Keratinocyte (primary cell): Measurements from ENCODE around the gene CES2. TPM values are rescaled to one million over a fixed set of nuclear protein-coding genes. Genes with fewer than 3 reads are reported as not detected.
"Not testable (repeated sequence)": the region's sequence is repeated elsewhere in the genome, so short reads cannot be mapped to it uniquely, and the experiment has no call there.

Experiments used
- DNase-seq: peaks from one replicate; pipeline ENCODE4 v3.0.0-alpha.2; 2011; ENCODE audit warnings: low read depth, missing footprints, low spot score
- FAIRE-seq: peaks from 2 replicates; lab custom pipeline; 2011; peaks lifted over from hg19 to GRCh38; lab: Jason Lieb, UNC
- H2AFZ ChIP-seq: 2 replicates; pipeline ENCODE4 v1.6.0; 2012; ENCODE audit warnings: low read length, control low read depth, inconsistent platforms; ENCODE audit not compliant: control insufficient read depth
- H3K27ac ChIP-seq: 2 replicates; pipeline ENCODE4 v1.5.1; 2011; ENCODE audit warnings: low read length; ENCODE audit not compliant: control insufficient read depth, insufficient read depth
- H3K27me3 ChIP-seq: 3 replicates; pipeline ENCODE4 v1.6.0; 2011; ENCODE audit warnings: low read length; ENCODE audit not compliant: control insufficient read depth, insufficient read depth; ENCODE audit errors: extremely low read depth
- H3K36me3 ChIP-seq, 2 experiments: 2 replicates in 1 of 2; 3 replicates in 1 of 2; pipeline ENCODE4 v1.5.1; 2011; ENCODE audit warnings: low read length in 2 of 2, mild to moderate bottlenecking in 1 of 2; ENCODE audit not compliant: control insufficient read depth in 2 of 2, insufficient read depth in 2 of 2; ENCODE audit errors: extremely low read depth in 1 of 2
- H3K4me1 ChIP-seq: 3 replicates; pipeline ENCODE4 v1.5.1; 2011; ENCODE audit warnings: low read length; ENCODE audit not compliant: control insufficient read depth, insufficient read depth; ENCODE audit errors: extremely low read depth
- H3K4me2 ChIP-seq: 3 replicates; pipeline ENCODE4 v1.6.0; 2011; ENCODE audit warnings: low read depth, low read length; ENCODE audit not compliant: control insufficient read depth, insufficient read depth; ENCODE audit errors: extremely low read depth
- H3K4me3 ChIP-seq, 3 experiments: fragments of 200-600 bp in 1 of 3; sonication (generic) in 1 of 3; 2 replicates in 2 of 3; 3 replicates in 1 of 3; pipeline ENCODE4 v1.5.1; 2011 to 2016; ENCODE audit warnings: low read length in 3 of 3, mild to moderate bottlenecking in 3 of 3, control low read depth in 2 of 3, inconsistent platforms in 1 of 3, low read depth in 1 of 3, mixed read lengths in 1 of 3, mixed run types in 1 of 3, moderate library complexity in 1 of 3; ENCODE audit not compliant: control insufficient read depth in 2 of 3, insufficient read depth in 2 of 3; ENCODE audit errors: extremely low read depth in 1 of 3
- H3K79me2 ChIP-seq: 2 replicates; pipeline ENCODE4 v1.6.0; 2012; ENCODE audit warnings: low read length; ENCODE audit not compliant: control insufficient read depth, insufficient read depth
- H3K9ac ChIP-seq: 3 replicates; pipeline ENCODE4 v1.6.0; 2011; ENCODE audit warnings: low read length; ENCODE audit not compliant: control insufficient read depth, insufficient read depth; ENCODE audit errors: extremely low read depth
- H3K9me1 ChIP-seq: 3 replicates; pipeline ENCODE4 v1.6.0; 2011; ENCODE audit warnings: low read length; ENCODE audit not compliant: control insufficient read depth, insufficient read depth; ENCODE audit errors: extremely low read depth
- H3K9me3 ChIP-seq: 2 replicates; pipeline ENCODE4 v1.5.1; 2012; ENCODE audit warnings: low read depth, low read length; ENCODE audit not compliant: control insufficient read depth
- H4K20me1 ChIP-seq: 3 replicates; pipeline ENCODE4 v1.6.0; 2011; ENCODE audit warnings: low read length; ENCODE audit not compliant: control insufficient read depth, insufficient read depth; ENCODE audit errors: extremely low read depth
- EZH2 ChIP-seq: IDR thresholded peaks from one replicate; pipeline ENCODE4 v1.6.1; 2012; ENCODE audit warnings: inconsistent platforms, mild to moderate bottlenecking, low read length, moderate library complexity
- dilution Hi-C: fragments of 300-500 bp; cut with MboI; formaldehyde crosslinking; loops from one replicate; pipeline ENCODE4 v1.7.0; 2020; ENCODE audit warnings: low sequenced_read_pairs; ENCODE audit not compliant: extremely low pct_ligation_motif_present
- polyA plus RNA-seq, 5 experiments: library from polyadenylated mRNA; depleted of rRNA in 3 of 5; stranded (reverse) in 3 of 5; stranded (forward) in 1 of 5; unstranded in 1 of 5; fragments of >200 nt; gene quantifications; 1 replicate in 1 of 5; 2 replicates in 3 of 5; 3 replicates in 1 of 5; pipeline versions ENCODE4 v1.2.1 to v1.2.3, GENCODE V29; 2011 to 2012; ENCODE audit warnings: missing spikeins in 2 of 5, low read depth in 1 of 5, low replicate concordance in 1 of 5
- TF ChIP-seq, protein P1 (sequence below), 3 experiments: IDR thresholded peaks in 1 of 3; conservative IDR thresholded peaks in 1 of 3; optimal IDR thresholded peaks in 1 of 3; 2 replicates in 2 of 3; 3 replicates in 1 of 3; pipeline versions ENCODE3 to v1.5.1; 2011; ENCODE audit warnings: low read length in 3 of 3, mild to moderate bottlenecking in 3 of 3, moderate library complexity in 2 of 3, control low read depth in 1 of 3, inconsistent platforms in 1 of 3; ENCODE audit not compliant: insufficient read depth in 2 of 3; ENCODE audit errors: extremely low read depth in 1 of 3

Gene CES2
- polyA plus RNA-seq, 1 donor (not counting 4 experiments of a cell fraction or from before 2014, with no cell fraction given), result 41.6 TPM

DNA sequence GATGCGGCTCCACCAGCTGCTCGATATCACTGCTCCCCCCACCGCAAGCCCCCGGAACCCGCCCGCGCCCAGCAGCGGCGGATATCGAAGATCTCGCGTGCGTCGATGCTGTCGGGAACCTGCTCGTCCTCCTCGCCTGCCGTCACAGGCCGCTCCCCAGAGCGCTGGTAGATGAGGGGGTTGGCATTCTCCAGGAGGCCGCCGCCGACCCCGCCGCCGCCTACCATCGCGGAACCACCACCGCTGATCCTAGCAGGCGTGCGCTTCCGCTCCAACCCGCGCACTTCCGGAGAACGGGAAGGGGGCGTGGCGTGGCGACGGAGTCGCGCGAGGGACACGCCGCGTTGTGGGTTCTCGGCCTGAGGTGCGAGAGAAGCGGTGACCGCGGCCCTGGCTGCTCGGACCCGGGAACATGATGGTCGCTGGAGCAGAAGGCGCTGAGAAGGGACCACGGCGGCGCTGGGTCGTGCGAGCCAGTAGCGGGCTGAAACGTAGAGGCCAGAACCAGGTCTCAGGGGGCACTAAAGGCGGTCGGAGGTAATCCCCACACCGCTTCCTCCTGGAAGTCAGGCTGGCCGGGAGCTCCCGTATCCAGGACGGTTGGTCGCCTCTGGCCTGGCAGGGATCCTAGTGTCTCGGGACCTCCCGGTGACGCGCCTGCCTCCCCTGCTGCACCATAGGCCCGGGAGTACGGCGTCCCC, 1.0 kb upstream of the CES2 start, which contains the start of gene CIAO2B:
Gene CIAO2B, minus strand, starts transcription at position 265 of the 701 bp plus-strand sequence. Its CDS starts 38 bp downstream, at position 227.
- FAIRE-seq, result no peak
- Histone ChIP-seq H3K9ac (peak within 1 kb of the TSS; percentile 95), H3K4me3 (peak within 1 kb of the TSS; percentile 72 to 86 (median 77)), H3K4me1 (peaks cover 18% of the 10 kb centered on the region), H4K20me1 (peaks cover 8% of the 10 kb centered on the region), H3K9me1 (peaks cover 5% of the 10 kb centered on the region), H3K4me2 (peak within 1 kb of the TSS; percentile 94), H3K79me2 (peaks cover 49% of the 10 kb centered on the region), H2AFZ (peak within 1 kb of the TSS; percentile 87), H3K9me3 (no peaks in the 10 kb centered on the region), H3K27ac (peak within 1 kb of the TSS; percentile 76), H3K27me3 (no peaks in the 10 kb centered on the region), H3K36me3 (peaks cover 17 to 26% of the 10 kb centered on the region in 2 experiments)
- dilution Hi-C loops, result no loop called here
- no peak for TF ChIP-seq EZH2
- TF ChIP-seq, protein P1, sequence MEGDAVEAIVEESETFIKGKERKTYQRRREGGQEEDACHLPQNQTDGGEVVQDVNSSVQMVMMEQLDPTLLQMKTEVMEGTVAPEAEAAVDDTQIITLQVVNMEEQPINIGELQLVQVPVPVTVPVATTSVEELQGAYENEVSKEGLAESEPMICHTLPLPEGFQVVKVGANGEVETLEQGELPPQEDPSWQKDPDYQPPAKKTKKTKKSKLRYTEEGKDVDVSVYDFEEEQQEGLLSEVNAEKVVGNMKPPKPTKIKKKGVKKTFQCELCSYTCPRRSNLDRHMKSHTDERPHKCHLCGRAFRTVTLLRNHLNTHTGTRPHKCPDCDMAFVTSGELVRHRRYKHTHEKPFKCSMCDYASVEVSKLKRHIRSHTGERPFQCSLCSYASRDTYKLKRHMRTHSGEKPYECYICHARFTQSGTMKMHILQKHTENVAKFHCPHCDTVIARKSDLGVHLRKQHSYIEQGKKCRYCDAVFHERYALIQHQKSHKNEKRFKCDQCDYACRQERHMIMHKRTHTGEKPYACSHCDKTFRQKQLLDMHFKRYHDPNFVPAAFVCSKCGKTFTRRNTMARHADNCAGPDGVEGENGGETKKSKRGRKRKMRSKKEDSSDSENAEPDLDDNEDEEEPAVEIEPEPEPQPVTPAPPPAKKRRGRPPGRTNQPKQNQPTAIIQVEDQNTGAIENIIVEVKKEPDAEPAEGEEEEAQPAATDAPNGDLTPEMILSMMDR (optimal IDR thresholded peaks at IDR 0.05 in 1 of 3, IDR thresholded peaks at IDR 0.05 in 1 of 3, conservative IDR thresholded peaks at IDR 0.05 in 1 of 3; ENCODE audit: extremely low read depth in 1 of 3, insufficient read depth in 2 of 3, low read length in 3 of 3), result no peak
- no peak for DNase-seq

DNA sequence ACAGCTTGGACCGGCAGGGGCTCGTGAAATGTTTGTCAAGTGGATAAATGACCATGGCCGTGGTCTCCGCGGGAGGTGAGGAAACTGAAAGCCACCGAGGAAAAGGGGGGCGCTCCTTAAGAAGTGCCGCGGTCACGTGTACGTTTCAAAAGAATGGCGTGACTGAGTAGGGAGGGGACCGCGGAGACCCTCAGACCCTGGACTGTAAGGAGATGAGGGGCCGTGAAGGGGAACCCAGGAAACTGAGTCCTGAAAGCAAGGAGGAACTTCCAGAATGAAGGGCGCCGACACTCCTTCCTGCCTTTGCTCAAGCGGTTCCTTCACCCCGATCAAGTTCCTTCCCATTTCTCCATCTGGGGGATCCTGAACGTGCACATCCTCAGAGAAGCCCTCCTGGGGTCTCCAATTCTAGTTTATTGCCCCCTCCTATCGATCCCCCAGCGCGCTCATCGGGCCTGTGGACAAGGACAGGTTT, 440 bp upstream of the CES2 start:
- H3K27me3 ChIP-seq, H3K9me1 ChIP-seq, dilution Hi-C loops, H4K20me1 ChIP-seq, DNase-seq, H3K9me3 ChIP-seq: not testable (repeated sequence)
- Histone ChIP-seq H3K9ac (peak overlapping the region; percentile 95), H3K4me3 (peak overlapping the region; percentile 72 to 86 (median 77)), H3K4me1 (peaks cover 18% of the 10 kb centered on the region), H3K79me2 (peaks cover 49% of the 10 kb centered on the region), H2AFZ (peak overlapping the region; percentile 87), H3K36me3 (peaks cover 22 to 31% of the 10 kb centered on the region in 2 experiments), H3K4me2 (peak overlapping the region; percentile 94), H3K27ac (peak overlapping the region; percentile 76)
- peak; percentile 69 for FAIRE-seq
